ENCODE measurements around the gene MS4A7. TPM values are rescaled to one million over a fixed set of nuclear protein-coding genes. Genes with fewer than 3 reads are reported as not detected.

Gene MS4A7
- total RNA-seq, 1 donor from 2014 or later = not detected

DNA sequence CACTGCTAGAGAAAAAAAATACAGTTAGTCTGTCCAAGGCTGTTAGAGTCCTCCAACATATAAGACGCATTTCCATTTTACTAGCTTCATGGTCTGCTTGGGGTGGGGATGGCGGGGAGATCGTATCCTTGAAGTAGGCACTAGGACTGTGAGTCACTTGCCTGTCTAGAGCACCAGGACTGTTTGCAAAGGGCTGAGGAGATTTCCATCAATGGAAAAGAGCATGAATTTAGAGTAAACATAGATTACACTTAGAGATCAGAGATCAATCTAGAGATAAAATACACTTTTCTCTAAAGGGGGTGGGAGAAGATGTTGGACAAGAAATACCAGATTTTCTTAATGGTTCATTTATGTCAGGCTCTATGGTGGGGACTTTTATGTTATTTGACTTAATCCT, 1.7 kb upstream of the MS4A7 start:
- no peaks in the 10 kb centered on the region for H3K36me3 Mint-ChIP-seq (ENCODE audit: unreplicated experiment)
- H3K27ac Mint-ChIP-seq (ENCODE audit: unreplicated experiment) = no peak overlapping the region
- no peaks in the 10 kb centered on the region for H3K9me3 Mint-ChIP-seq (ENCODE audit: unreplicated experiment)
- H3K4me3 Mint-ChIP-seq (ENCODE audit: unreplicated experiment) = no peak overlapping the region
- H3K27me3 Mint-ChIP-seq (ENCODE audit: unreplicated experiment) = no peaks in the 10 kb centered on the region
- no peak for DNase-seq
- no peaks in the 10 kb centered on the region for H3K4me1 Mint-ChIP-seq (ENCODE audit: low read depth, unreplicated experiment)
- TF ChIP-seq, protein P1, sequence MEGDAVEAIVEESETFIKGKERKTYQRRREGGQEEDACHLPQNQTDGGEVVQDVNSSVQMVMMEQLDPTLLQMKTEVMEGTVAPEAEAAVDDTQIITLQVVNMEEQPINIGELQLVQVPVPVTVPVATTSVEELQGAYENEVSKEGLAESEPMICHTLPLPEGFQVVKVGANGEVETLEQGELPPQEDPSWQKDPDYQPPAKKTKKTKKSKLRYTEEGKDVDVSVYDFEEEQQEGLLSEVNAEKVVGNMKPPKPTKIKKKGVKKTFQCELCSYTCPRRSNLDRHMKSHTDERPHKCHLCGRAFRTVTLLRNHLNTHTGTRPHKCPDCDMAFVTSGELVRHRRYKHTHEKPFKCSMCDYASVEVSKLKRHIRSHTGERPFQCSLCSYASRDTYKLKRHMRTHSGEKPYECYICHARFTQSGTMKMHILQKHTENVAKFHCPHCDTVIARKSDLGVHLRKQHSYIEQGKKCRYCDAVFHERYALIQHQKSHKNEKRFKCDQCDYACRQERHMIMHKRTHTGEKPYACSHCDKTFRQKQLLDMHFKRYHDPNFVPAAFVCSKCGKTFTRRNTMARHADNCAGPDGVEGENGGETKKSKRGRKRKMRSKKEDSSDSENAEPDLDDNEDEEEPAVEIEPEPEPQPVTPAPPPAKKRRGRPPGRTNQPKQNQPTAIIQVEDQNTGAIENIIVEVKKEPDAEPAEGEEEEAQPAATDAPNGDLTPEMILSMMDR (IDR thresholded peaks at IDR 0.05; ENCODE audit: partially characterized antibody, unreplicated experiment) = no peak

DNA sequence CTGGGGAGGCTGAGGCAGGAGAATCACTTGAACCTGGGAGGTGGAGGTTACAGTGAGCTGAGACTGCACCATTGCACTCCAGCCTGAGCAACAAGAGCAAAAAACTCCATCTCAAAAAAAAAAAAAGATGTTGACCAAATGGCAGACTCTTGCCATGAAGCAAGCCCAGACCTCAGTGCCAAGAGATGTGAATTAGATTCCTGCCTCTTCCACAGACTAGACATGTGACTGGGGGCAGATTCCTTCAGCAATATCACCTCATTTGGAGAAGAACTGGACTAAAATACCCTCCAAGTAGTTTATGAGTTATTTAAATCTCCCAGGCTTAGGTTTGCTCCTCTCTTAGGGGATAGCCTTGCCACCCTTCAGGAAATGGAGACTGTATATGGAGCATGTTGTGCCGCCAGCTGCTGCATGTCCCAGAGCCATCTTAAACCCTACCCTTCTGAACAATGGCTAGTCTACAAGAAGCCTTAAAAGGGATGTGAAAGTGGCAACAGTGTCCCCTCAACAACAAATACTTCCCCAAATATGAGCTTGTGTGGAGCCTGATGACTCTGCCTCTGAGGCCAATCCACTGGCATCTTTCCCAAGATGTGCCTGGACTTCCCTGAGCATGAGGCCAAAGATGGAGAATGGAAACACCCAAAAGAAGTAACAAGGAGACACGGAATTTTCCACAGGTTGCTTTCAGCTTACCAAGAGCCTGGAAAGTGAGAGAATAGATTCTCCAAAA, 763 bp upstream of the MS4A7 start:
- no peaks in the 10 kb centered on the region for H3K9me3 Mint-ChIP-seq (ENCODE audit: unreplicated experiment)
- no peak overlapping the region for H3K27ac Mint-ChIP-seq (ENCODE audit: unreplicated experiment)
- no peaks in the 10 kb centered on the region for H3K36me3 Mint-ChIP-seq (ENCODE audit: unreplicated experiment)
- no peaks in the 10 kb centered on the region for H3K4me1 Mint-ChIP-seq (ENCODE audit: low read depth, unreplicated experiment)
- TF ChIP-seq, protein P1 (IDR thresholded peaks at IDR 0.05; ENCODE audit: partially characterized antibody, unreplicated experiment) = no peak
- no peaks in the 10 kb centered on the region for H3K27me3 Mint-ChIP-seq (ENCODE audit: unreplicated experiment)
- no peak overlapping the region for H3K4me3 Mint-ChIP-seq (ENCODE audit: unreplicated experiment)
- no peak for DNase-seq

DNA sequence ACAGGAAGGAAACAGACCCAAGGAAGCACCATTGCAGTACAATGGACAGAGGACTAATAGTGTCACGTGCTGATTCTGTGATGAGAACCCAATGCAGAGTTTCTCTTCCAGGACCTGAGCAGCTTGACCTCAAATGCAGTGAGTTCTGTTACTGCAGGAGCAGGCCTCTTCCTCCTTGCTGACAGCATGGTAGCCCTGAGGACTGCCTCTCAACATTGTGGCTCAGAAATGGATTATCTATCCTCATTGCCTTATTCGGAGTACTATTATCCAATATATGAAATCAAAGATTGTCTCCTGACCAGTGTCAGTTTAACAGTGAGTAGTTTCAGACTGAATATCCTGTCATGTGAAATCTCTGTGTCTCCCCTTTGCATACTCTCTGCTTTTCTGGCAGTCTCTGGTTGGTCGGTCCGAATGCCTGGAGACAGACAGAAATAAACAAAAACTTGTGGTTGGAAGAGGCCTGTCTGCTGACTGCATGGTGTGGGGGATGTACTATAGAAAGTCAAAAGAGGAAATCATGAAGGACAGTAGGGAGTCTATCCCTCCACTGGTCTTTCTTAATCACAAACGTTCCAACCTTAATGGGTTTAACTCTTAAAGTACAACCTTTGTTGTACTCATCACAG, 11.1 kb downstream of the MS4A7 start:
- Mint-ChIP-seq H3K9me3 (ENCODE audit: unreplicated experiment) (no peaks in the 10 kb centered on the region), H3K27ac (ENCODE audit: unreplicated experiment) (no peak overlapping the region), H3K27me3 (ENCODE audit: unreplicated experiment) (no peaks in the 10 kb centered on the region), H3K4me3 (ENCODE audit: unreplicated experiment) (no peak overlapping the region), H3K36me3 (ENCODE audit: unreplicated experiment) (no peaks in the 10 kb centered on the region), H3K4me1 (ENCODE audit: low read depth, unreplicated experiment) (no peaks in the 10 kb centered on the region)
- DNase-seq = no peak
- TF ChIP-seq, protein P1 (IDR thresholded peaks at IDR 0.05; ENCODE audit: partially characterized antibody, unreplicated experiment) = no peak

DNA sequence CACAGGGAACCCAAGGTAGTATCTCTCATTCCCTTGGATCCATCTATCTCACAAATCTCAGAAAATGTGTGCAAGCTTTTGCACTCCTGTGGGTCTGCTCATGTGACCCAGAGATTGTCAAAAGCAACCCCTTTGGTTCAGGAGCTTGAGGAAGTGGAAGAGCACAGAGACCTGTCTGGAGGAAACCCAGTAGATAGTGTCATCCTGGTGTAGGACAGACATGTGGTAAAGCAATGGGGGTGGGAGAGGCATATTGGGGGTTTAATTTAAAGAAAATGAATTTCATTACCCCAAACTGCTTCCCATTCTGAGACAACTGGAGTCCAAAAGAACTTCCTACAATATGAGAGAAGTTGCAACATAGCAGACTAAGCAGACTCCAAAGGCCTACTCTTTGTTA, 12.1 kb downstream of the MS4A7 start:
- Mint-ChIP-seq H3K4me3 (ENCODE audit: unreplicated experiment) (no peak overlapping the region), H3K36me3 (ENCODE audit: unreplicated experiment) (no peaks in the 10 kb centered on the region), H3K27ac (ENCODE audit: unreplicated experiment) (no peak overlapping the region), H3K4me1 (ENCODE audit: low read depth, unreplicated experiment) (no peaks in the 10 kb centered on the region), H3K27me3 (ENCODE audit: unreplicated experiment) (no peaks in the 10 kb centered on the region), H3K9me3 (ENCODE audit: unreplicated experiment) (no peaks in the 10 kb centered on the region)
- DNase-seq = no peak
- TF ChIP-seq, protein P1 (IDR thresholded peaks at IDR 0.05; ENCODE audit: partially characterized antibody, unreplicated experiment) = no peak

DNA sequence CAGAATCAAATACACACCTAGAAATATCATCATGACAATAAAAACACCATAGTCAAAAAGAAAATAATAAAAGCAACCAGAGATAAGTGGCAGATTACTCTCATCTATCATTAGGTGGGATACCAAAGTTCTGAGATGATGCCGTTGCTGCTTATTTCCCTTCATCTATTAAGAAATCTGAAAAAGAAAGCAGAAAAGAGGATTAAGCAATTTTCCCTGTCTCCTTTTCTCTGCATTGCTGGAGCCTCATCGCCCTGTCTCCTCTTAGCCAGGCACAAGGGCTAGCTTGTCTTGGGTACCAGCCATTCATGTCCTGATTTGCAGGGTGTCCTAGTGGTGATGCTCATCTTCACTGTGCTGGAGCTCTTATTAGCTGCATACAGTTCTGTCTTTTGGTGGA, 14.0 kb downstream of the MS4A7 start:
- H3K4me1 Mint-ChIP-seq (ENCODE audit: low read depth, unreplicated experiment) = no peaks in the 10 kb centered on the region
- no peak overlapping the region for H3K4me3 Mint-ChIP-seq (ENCODE audit: unreplicated experiment)
- no peaks in the 10 kb centered on the region for H3K27me3 Mint-ChIP-seq (ENCODE audit: unreplicated experiment)
- DNase-seq = no peak
- TF ChIP-seq, protein P1 (IDR thresholded peaks at IDR 0.05; ENCODE audit: partially characterized antibody, unreplicated experiment) = no peak
- H3K27ac Mint-ChIP-seq (ENCODE audit: unreplicated experiment) = no peak overlapping the region
- no peaks in the 10 kb centered on the region for H3K9me3 Mint-ChIP-seq (ENCODE audit: unreplicated experiment)
- no peaks in the 10 kb centered on the region for H3K36me3 Mint-ChIP-seq (ENCODE audit: unreplicated experiment)
